Stimulated activated CD4-positive, alpha-beta T cell treated with anti-CD3 and anti-CD28 coated beads, TNF-alpha, amount 100 ng/mL, for 1 hour (primary cell): Measurements from ENCODE around the gene SIAH3.

Source experiments
- DNase-seq, 3 donors: peaks; one replicate each; pipeline ENCODE4 v3.0.0-alpha.2; 2020; ENCODE audit warnings: low read depth in 3 of 3, low spot score in 1 of 3

Gene SIAH3

GRCh38 chr13:45823583-45823982 lies 28.0 kb downstream of the SIAH3 start:
- no peak for DNase-seq

DNA sequence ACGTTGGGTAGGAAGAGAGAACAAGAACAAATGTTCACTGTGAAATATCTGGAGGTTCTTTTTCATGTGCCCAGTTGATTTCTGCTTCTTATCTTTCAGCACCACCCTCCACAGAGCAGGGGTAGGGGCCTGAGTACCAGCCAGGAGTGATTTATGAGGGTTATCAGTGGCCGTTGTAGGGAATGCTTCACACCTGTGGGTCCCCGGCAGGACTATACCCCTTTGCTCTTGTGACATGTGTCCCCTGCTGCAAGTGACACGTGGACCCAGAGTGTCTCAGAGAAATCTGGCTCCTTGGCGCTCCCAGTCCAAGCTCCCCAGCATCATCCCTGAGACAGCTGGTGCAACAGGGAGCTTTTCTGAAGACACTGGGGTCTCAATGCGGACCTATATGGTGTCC lies 29.7 kb downstream of the SIAH3 start:
- DNase-seq, result no peak

DNA sequence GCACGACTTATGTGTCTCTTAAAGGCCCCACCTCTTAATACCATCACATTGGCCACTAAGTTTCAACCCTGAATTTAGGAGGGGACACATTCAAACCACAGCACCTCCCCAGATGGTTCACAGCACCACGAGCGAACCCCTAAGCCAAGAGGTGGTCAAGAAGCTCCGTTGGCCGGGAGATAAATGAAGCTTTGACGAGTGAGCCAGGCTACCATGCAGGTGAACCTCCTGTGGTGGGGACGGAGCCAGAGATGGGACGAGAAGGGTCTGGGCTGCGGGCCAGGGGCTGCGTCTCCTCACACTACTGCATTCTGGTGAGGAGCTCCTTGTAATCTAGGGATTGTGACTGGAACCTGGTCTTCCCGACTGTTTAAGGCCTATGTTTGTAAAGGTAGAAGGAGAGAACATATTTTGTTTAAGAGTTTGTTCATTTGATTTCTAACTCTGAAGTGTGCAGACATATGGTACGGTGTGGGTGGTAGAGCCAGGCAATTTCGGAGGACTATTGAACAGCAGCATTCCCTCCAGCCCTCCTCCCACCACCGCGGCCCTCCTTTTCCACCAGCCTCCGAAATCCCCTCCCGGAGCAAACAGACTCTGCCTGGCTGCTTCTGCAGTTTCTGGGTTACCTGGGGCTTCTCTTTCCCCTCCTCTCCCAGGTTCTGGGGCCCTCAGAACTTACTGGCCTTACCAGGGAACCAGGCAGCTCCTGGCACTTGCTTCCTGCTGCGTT lies 31.3 kb downstream of the SIAH3 start:
- no peak for DNase-seq

DNA sequence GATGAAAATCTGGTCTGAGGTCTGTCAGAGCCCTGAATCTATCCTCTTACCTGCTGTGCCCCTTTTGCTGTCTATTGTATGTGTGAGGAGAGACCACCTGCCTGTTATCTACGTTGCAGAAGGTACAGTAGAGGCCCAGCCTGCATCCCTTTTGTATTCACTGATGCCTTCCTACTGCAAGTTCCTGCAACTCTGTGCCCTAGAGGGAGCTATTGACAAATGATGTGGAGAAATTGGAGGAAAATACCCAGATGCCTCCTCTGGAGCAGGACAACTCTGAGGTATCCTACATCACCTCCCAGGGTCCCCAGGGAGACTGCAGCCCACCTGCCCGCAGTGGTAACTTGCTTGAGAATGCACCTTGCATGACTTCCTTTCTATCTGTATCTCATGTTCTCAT lies 33.7 kb downstream of the SIAH3 start:
- no peak for DNase-seq

DNA sequence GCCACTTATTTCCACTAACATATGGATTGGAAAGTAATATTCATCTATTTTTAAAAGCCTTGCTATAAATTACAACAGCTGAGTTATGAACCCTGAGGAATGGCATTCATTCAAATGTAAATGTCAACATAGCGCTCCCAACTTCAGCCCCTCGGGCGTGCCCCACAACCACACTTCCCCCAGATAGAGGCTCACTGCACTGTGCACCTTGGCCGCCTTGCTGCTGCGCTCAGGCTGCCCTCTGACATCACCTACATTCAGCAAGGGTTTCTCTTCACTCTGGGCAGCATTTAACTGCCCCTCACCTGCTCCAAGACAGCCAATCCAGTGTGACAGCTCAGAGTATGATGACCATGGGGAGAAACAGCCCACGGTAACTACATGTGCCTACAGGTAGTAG lies 35.1 kb downstream of the SIAH3 start:
- DNase-seq, result no peak

DNA sequence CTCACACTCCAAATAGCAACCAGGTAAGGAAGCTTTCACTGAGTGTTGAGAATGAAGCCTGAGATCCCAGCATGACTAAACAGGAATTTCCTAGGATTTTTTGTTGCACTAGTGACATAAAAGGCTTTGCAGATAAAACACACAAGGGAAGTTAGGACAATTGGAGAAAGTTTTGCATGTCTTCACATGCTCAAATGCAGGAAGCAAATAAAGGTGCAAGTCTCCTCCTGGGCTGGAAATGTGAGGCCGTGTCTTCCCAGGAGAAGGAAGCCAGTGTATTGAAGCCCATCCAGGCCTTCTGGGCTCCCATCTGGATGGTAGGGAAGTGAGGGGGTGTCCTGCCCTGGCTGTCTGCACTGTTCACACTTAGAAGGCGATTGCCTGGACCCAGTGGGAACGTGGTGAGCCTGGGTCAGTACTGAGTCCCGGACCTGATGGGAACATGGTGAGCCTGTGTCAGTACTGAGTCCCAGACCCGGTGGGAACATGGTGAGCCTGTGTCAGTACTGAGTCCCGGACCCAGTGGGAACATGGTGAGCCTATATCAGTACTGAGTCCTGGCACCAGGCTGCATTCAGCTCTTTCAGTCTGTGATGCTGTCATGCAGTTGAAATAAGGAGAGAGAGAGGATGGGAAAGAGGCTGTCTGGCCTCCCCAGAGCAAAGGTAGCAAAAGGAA lies 38.7 kb downstream of the SIAH3 start:
- no peak for DNase-seq

- no peak for DNase-seq
These were observed 39.5 kb downstream of the SIAH3 start for GRCh38 chr13:45811891-45812694.

- no peak for DNase-seq
These were observed 41.7 kb downstream of the SIAH3 start for GRCh38 chr13:45809801-45810394.

GRCh38 chr13:45808925-45809324 lies 42.6 kb downstream of the SIAH3 start:
- no peak for DNase-seq

- no peak for DNase-seq
These were observed 43.9 kb downstream of the SIAH3 start for GRCh38 chr13:45807520-45808099.

- DNase-seq, result no peak
These were observed 51.1 kb downstream of the SIAH3 start for GRCh38 chr13:45800485-45800884.

DNA sequence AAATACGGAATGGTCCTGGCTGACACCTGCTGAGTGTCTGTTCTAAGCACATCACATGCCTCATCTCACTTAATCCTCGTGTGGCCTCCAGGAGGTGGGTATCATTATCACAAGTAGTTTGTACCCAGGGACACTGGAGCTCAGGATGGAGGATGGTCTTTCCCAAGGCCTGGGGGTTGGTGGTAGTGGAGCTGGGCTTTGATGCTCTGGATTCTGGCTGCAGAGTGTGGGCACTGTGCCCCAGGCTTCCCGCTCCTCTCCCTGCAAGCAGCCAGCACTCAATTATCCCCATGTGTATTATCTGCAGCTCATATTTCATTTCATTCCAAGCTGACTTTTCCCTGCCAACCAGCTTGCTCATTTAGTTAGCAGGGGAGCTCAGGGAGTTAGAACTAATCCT lies 52.1 kb downstream of the SIAH3 start:
- no peak for DNase-seq

GRCh38 chr13:45798851-45799250 lies 52.7 kb downstream of the SIAH3 start:
- DNase-seq, result no peak

GRCh38 chr13:45796426-45797235 lies 54.9 kb downstream of the SIAH3 start:
- DNase-seq, result no peak

GRCh38 chr13:45792827-45793303 lies 58.7 kb downstream of the SIAH3 start:
- no peak for DNase-seq

DNA sequence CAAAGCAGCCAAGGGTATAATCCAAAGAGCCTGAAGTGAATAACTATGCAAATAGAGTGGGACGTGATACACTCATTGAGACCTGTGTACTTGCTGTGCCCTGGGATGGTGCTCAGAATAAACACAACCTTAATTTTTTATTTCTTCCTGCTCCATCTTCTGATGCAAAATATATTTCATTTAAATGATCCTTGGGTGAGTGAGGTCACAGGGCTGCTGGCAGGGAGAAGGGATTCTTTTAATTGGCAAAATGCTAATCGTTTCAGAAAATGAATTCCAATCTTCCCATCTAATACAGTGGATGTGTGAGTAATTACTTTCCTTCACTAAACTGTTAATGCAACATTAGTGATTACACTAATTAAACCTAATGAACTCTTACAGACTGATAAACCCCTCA lies 63.5 kb downstream of the SIAH3 start:
- no peak for DNase-seq

DNA sequence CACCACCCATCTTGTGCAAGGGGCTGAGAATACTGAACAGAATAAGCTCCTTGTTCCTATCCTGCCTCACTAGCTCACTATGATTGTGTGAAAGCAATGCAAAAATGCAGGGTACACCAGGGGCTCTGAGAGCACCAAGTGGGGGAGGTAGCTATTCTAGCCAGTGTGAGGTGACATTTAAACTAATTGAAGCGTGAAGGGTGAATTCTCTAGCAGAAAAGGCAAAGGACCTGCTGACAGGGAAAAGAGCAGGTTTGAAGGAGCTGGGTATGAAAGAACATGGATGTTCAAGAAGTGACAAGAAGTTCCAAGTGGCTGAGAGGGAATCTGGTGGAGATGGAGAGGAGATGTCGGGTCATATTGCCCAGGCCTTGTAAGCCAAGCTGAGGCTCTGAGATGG lies 64.2 kb downstream of the SIAH3 start:
- DNase-seq, result no peak

GRCh38 chr13:45786293-45786920 lies 65.1 kb downstream of the SIAH3 start:
- DNase-seq, result no peak

DNA sequence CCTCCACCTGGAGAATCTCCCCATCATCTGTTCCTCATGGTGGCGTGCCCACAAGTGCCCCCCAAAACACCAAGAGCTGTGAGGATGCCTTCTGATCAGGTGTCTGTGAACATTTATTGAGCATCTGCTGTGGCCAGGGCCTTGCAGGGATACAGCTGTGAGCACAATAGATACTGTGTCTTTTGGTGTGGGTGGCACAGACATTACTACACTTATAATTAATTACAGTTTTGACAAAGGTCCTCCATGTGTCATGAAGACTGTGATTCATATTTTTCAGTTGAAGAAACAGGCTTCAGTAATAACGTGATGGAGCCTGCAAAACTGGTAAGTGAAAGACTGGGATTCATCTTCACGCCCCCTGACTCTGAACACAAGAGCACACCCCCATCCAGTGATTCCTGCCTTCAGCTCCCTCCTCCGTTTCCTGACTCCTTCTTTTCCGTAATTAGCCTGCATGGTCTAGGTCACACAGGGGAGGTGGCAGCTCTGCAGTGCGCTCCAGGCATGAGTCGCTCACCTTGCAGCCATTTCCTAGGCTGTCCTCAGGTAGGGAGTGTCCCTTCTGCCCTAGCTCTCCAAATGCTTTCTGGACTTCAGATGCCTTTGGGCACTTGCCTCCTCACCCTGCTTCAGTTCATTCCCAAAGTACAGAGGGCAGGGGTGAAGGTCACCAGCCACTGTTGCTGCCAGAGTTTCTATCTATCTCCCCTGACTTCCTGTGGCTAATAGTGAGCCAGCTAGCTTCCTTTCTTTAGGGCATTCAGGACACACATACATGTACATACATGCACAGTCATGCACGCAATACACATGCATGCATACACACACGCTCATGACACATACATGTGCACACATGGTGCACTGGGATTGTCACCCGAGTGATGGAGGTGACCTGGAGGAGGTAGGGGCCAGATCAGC lies 66.5 kb downstream of the SIAH3 start:
- DNase-seq, result no peak
